HG03045 (cell line): ENCODE measurements around the gene TAPBP.

Experiments
- ATAC-seq: cut with Tn5 transposase; IDR thresholded peaks from one replicate; pipeline ENCODE4 v1.9.1; 2021; ENCODE audit warnings: mild to moderate bottlenecking, moderate library complexity; ENCODE audit not compliant: unreplicated experiment

The TAPBP gene

DNA sequence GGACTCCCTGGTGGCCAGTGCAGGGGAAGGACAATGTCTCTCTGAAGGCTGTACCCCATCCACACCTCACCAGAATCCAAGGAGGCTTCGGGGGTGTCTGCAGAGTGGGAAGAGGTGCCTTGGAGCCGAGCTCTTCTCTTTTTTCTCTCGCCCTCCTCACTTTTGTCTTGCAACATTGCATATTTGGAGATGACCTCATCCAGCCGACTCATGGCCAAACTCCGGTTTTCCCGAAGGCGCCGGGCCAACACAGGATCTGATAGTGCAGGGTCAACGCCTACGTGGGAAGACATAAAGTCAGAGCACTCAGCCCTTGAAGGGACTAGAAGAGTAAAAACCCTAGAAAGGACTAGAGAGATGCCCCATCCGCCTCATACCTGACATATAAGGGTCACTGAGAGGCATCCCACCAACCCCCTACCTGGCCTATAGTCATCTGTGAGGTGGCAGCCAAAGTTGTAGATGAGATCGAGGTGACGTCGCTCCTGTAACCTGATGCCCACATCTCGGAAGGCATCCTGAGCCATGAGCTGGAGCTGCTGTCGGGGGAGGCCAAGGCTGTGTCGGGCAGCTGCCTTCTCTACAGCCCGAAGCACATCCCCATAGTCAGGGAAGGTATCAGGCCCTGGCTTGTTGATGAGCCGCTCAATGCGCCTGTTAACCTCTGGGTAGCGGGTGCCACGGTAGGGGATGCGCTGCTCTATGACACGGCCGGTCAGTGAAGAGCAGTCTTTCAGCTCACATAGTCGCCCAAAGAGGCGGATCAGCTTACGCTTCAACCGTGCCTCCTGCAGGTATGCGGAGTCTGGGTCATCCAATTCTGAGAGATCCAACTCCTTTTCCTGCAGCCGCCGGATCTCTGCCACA, 6.7 kb upstream of the TAPBP start:
- no peak for ATAC-seq

DNA sequence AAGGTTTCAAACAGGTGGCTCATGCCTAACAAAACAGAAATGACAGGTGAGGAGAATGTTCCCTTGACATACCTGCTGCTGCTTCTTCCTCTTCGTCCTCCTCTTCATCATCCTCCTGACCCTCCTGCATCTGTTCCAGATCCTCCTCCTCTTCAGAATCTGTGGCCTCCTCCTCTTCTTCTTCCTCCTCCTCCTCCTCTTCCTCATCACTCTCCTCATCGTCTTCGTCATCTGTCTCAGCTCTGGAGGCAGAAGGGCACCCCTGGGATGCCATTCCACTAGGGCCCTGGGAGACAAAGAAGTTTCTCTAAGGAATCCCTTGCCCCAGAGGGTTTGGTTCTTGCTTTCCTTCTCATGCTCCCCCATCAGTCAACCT, 6.0 kb upstream of the TAPBP start:
- no peak for ATAC-seq

DNA sequence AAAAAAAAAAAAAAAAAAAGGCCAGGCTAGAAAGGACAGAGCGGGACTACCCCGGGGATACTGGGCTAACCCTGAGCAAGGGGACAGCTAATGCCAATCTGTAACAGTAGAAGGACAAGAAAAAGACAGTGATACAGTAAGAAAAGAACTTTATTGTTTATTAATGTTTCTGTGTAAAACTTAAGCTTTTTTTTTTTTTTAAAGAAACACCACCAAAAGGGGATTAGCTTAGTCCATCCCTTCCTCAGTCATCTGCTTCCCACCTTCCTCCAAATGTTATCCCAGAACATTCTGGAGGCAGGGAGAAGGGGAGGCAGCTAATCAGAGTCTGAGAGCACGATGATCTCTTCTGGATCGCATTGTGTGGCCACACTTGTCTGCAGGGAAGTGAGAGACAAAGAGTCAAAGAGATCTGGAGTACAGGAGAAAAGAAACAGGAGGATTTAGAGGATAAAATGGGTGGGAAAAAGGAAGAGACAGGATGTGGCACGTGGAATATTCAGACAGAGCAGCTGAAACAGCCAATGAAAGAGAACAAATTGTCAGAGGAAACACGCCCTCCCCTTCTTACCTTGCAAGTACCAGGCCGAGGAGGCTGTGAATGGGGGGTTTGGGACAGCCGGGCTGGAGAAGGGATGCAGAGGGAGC, 4.7 kb upstream of the TAPBP start:
- ATAC-seq, result no peak

DNA sequence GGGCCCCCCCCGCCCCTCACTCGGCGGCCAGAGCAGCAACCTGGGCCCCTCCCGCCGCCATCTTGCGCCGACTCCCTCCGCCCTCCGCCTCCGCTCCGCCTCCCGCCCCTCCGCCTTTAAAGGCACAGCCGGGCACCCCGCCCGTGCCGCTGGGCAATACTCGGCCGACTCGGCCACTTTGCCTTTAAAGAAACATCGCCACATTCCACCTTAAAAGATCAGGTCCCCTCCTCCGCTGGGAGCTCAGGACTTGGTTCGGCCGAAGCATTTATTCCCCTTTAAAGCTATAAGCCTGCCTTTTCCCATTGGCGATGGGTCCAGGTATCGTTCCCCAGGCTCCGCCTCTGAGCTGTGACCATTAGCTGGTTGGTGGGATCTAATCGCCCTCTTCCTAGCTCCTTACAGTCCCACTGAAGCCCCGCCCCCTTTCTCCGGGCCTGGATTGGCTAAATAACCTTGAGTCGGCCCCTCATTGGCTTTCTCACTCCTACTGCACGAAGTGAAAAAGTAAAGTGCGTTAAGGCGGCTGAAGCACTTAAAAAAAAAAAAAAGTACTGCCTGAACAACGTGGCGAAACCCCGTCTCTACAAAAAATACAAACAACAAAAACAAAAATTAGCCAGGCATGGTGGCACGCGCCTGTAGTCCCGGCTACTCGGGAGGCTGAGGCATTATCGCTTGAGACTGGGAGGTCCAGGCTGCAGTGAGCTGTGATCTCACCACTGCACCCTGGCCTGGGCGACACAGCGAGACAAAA, 4.0 kb upstream of the TAPBP start, which contains the start of gene ZBTB22:
Gene ZBTB22 (minus strand): TSS at position 76 of the 757 bp plus-strand sequence. CDS start 828 bp downstream, outside the sequence.
- ATAC-seq, result peak; percentile 48

DNA sequence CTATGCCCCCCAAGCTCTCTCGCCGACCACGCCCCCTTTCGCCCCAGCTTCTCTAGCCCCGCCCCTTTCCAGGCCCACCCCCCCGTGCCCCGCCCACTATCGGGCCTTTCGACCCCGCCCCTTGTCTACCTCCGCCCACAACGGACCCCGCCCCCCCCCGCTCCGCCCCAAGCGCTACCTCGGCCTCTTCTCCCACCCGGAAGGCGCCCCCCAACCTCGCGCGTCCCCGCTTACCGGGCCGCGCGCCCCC, 3.5 kb upstream of the TAPBP start:
- no peak for ATAC-seq

DNA sequence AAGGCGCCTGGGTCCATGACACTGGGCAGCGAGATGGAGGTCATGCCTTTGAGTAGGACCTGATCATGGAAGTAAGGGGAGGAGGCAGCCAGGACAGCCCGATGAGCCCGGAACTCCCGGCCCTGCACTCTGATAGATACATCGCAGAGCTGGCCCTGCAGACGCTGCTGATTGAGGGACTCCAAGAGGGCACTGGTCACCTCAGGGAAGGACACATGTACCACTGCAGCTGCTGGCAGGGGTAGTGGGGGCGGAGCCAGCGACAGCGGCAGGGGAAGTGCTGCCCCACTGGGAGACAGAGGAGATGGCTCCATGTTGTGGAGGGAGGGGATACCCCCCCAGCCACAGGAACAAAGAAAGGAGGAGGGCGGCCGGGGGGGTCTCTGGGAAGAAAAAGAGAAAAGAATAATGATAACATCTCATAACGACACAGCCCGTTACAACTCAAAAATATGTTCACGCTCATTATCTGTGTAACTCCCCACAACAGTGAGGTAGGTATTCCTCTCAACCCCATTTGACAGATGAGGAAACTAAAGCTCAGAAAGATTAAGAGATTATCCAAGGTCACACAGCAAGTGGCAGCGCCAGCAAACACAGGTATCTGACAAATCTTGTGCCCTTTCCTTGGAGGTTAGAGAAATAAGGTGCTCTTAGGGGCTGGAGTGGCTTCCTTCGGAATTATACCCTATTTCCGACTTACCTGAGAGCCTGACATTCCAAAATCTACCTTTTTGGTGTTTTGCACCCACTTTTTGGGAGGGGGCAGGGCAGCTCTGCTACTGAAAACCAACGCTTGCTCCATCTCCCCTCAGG, 2.9 kb upstream of the TAPBP start:
- ATAC-seq, result no peak

DNA sequence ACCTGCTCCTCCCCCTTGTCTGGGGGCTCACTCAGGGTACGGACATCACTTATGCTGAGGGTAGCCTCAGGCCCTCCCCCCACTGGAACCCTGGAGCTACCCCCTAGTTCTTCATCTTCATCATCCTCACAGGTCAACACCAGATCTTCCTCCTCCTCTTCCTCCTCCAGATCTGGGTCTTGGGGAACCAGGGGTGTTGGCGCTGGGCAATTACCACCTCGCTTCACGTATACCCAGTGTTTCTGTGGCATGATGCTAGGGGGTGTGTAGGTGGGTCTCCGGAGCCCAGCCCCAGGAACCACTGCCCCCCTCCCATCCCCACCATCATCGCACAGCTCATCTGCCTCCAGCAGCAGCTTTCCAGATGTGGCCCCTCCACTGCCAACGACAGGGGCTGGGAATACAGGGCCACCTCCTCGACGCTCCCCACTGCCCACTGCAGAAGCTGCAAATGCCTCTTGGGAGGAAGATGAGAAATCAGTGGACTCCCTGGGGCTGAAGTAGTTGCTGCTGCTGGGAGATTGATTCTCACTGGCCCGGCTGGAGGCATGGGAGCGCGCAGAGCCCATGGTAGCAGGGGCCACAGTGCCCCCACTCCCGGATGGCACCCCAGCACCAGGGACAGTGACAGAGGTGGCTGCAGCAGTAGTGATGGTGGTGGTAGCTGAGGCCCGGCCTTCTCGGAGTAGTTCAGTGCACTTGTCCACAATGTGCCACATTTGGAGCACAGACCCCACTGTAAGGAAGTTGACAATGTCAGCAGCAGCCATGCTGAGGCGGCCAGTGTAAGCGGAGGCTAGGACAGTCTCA, 2.1 kb upstream of the TAPBP start:
- no peak for ATAC-seq

DNA sequence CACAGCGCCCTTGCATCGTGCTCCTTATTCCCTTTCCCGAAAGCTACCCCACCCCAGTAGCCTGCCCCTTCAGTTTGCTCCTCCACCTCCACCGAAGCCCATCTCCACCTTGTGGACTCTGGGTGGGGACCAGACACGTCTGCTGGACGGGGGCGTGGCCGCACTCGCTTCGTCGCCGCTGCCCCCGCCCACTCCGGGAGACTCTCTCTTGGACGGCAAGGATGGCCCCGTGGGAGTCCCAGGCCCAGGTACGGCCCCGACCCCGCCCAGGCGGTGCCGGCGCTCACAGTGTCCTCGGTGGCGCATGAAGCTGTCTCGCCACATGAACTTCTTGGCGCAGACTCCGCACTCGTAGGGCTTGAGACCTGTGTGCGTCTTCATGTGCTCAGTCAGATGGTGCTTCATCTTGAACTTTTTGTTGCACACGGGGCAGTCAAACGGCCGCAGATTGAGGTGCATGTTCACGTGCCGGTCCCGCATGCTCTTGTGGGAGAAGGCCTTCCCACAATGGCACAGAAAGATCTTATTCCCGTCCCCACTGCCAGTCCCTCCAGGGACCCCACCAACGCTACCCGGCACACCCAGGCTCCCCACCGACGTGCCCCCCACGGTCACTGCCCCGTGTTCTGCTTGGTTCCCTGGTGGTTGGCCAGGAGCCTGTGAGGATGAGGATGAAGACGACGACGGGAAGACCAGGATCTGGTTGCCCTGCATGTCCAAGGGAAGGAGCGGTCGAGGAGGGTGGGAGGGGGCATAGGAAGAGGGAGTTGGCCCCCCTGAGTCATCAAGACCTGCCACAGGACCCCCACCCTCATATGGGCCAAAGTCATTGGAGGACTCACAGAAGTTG, 1.3 kb upstream of the TAPBP start:
- ATAC-seq, result no peak

DNA sequence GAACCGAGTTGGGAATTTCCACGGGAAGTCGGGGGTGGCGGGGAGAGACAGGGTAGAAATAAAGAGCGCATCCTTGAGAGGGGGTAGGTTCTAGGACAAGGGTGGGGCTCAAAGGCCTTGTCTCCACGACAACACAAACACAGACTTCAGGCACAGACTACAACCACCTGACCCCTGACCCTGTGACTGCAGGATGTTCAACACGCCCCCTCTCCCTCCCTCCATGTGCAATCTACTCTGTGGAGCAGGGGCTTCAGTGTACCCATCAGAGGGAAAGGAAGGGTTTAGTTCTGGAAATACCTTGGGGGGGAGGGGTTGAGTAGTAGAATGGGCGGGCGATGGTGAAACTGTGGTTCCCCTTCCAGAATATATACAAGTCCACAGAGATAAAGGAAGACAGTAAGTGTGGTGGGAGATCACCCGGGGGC, 651 bp upstream of the TAPBP start:
- no peak for ATAC-seq

DNA sequence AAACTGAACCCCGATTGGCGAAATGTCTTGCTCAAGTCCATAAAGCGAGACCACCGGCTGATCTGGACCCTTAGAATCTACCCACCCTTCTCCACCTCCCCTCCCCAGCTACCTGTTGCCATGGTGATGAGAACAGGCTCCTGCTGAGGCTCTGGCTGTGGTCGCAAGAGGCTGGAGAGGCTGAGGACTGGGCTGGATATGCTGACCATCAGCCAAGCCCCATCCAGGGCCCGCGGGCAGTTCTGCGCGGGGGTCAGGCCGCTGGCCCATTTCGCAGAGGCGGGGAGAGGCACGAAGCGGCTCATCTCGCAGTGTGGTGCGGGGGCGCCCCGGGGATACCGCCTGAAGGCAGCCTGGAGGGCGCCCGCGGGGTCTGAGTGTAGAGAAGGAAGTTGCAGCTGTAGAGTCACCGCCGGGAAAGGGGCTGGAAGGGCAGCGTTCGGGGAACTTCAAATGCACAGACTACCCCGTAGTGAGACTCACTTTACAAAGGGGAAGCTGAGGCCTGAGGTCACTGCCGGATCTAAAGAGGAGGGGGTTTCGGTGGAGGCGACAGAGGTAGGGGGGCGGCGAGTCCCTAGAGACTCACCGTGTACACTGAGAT, 671 bp downstream of the TAPBP start:
- ATAC-seq, result peak; percentile 3

DNA sequence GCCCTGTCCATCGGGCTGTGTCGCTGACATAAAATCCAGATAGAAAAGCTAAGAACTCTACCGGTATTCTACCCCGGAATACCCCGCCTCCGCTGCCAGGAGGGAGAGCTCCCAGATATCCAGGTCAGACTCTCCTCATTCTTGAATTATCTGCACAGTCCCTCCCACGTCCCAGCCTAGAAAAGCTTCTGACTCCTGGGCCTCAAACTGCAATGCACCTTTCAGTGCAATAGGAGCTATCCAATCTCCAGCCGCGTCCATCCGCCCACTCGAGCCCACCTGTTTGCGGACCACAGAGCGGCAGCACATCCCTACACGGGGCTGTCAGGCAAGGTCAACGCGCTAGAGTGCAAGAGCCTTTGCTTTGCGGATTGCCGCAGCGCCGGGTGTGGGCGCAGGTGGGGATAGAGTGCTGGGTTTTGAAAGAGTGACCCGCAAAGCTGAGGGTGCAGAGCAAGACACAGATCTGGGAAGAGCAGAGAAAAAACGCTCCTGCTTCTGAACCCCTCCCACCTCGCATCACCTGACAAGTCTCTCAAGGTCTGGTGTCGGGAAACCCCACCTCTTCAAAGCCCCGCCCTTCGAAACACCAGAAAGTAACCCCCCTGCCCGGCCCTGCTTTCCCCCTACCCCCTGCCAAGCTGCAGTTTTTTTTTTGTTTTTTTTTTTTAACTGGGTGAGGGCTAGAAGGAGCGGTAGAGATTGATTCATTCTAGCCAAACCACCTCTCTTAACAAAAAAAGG, 1.3 kb downstream of the TAPBP start:
- no peak for ATAC-seq

DNA sequence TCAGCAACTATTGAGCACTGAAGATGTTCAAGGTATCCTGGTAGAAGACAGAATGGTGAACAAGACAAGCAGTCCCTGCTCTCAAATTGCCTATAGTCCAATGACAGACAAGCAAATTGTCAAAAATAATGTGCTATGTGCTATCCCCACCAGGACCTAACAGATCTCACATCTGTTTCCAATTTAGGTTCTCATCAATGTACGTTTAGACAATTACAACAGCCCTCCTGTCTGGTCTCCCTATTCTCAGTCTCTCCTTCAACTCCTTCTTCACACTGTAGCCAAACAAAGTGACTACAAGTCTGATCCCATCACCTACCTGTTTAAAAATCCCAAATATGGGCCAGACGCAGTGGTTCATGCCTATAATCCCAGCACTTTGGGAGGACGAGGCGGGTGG, 7.5 kb downstream of the TAPBP start:
- ATAC-seq, result no peak

DNA sequence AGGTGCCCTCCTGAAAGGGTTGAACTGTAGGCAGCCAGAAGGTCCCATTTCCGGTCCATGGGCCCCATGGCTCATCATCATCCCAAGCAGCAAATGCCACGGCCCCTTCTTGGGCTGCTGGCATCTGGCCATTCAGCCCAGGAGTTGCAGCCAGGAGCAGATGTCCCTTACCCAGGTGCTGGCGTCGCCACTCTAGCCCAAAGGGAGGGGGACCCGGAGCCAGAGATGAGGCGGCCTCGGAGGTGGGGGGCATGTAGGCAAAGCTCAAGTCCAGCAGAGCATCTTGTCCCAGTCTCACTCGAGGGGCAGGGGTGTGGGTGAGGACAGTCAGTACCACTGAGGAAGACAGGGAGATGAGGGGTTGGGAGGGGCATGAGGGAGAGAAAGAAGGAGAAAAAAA, 8.8 kb downstream of the TAPBP start:
- ATAC-seq, result no peak

DNA sequence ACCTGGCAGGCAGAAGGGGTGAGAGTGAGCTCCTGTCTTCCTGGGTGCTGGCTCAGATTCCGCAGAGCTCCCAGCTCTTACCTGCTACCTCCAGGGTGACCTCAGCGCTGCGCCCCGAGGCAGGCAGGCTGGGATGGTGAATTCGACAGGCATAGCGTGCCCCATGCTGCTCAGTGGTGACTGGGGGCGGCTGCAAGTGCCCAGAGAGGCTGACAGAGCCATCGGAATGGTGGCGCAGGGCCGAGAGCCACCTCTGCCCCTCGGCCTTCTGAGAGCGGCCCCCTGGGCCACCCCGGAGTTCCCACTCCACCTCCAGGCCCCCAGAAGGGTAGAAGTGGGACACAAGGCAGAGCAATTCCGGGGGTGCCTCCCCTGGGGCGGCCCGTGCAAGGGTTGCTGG, 9.7 kb downstream of the TAPBP start:
- no peak for ATAC-seq

DNA sequence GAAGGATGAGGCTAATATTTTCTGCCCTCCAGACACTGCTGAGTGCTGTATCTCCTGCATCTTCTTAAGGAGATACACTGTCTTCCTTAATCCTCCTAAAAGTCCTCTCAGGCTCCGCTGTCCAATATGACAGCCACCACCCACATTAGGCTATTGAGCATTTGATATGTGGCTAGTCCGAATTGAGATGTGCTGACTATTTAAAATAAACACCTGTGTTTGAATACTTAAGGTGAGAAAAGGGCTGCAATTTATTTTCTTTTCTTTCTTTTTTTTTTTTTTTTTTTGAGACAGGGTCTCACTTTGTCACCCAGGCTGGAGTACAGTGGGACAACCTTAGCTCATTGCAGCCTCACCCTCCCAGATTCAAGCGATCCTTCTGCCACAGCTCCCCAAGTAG, 12.0 kb downstream of the TAPBP start:
- ATAC-seq, result no peak

DNA sequence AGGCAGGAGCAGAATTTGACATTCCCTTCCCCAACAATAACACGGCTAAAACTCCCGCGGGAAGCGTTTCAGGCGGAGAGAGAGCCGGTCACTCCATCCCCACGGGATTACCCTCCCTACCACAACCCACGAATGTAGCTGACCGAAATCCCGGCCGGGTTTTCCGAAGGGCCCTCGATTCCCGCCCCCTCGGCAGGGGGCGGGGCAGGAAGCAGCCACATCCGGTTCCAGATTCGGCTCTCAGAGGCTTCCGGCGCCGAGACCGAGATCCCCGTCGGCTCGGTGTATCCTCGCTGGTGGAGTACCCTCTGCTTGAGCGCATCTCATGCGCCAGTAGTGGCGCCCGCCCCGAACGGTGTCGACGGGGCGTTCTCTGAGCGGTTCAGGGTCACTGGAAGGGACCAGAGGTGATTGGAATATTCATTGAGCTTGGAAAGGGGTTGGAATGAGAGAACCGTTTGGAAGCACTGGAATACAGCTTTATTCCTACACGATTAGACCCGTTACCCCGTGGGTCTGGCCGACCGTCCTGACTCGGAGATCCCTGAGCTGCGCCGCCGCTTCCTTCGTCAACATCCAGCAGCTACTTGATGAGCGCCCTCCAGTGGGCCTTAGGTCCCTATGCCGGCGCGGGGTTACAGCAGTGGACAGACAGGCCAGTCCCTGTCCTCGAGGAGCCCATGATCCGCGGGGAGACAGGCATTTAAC, 14.5 kb downstream of the TAPBP start:
- ATAC-seq, result peak; percentile 72

DNA sequence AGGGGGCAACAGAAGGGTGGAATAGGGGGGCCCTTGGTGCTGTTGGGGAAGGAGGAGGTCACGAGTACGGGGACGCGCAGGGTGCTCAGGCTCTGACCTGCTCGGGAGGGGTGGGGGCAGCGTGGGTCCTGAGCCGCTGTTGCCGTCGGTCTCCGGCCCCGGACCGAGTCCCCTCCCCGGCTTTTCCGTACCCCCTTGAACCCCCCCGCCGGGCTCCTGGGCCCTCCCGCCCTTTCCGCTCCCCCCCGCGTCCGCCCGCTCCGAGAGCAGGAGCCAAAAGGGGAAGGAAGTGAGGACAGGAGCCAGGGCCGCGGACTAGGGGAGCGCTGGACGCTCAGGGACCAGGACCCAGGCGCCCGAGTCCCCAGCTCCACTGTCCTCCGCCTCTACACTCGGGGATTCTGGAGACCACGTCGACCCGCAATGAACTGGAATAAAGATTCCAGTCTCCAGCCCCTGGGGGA, 15.1 kb downstream of the TAPBP start, which contains the start of gene RGL2:
Gene RGL2 (minus strand): TSS at position 170 of the 464 bp plus-strand sequence. CDS start 332 bp downstream, outside the sequence.
- peak; percentile 27 for ATAC-seq
